Effector memory CD4-positive, alpha-beta T cell (primary cell): ENCODE results near the gene ARMC10.
"Not testable (repeated sequence)": the region's sequence is repeated elsewhere in the genome, so short reads cannot be mapped to it uniquely, and the experiment has no call there.

Experiments used
- DNase-seq, 3 donors: peaks; one replicate each; pipeline ENCODE4 v3.0.0-alpha.2; 2020
- H3K27ac ChIP-seq: 2 replicates; pipeline ENCODE4 v1.7.0; 2013; ENCODE audit warnings: mild to moderate bottlenecking, low read length, moderate library complexity; ENCODE audit not compliant: insufficient read depth, poor library complexity, severe bottlenecking
- H3K27me3 ChIP-seq: replicated peaks from 2 replicates; pipeline ENCODE4 v1.7.0; 2013; ENCODE audit warnings: mild to moderate bottlenecking, low read length; ENCODE audit not compliant: insufficient read depth, control insufficient read depth, poor library complexity, severe bottlenecking
- H3K36me3 ChIP-seq: 2 replicates; pipeline ENCODE4 v1.7.0; 2013; ENCODE audit warnings: mild to moderate bottlenecking, low read length, moderate library complexity; ENCODE audit not compliant: control insufficient read depth, insufficient read depth
- H3K4me1 ChIP-seq: 2 replicates; pipeline ENCODE4 v1.7.0; 2013; ENCODE audit warnings: low read length, mild to moderate bottlenecking; ENCODE audit not compliant: control insufficient read depth, insufficient read depth, poor library complexity, severe bottlenecking
- H3K4me3 ChIP-seq: 2 replicates; pipeline ENCODE4 v1.7.0; 2013; ENCODE audit warnings: low read length, low read depth, mild to moderate bottlenecking; ENCODE audit not compliant: insufficient read depth, poor library complexity, severe bottlenecking
- H3K9me3 ChIP-seq: 2 replicates; pipeline ENCODE4 v1.7.0; 2013; ENCODE audit warnings: mild to moderate bottlenecking, low read length, moderate library complexity; ENCODE audit not compliant: control insufficient read depth

ARMC10 gene

DNA sequence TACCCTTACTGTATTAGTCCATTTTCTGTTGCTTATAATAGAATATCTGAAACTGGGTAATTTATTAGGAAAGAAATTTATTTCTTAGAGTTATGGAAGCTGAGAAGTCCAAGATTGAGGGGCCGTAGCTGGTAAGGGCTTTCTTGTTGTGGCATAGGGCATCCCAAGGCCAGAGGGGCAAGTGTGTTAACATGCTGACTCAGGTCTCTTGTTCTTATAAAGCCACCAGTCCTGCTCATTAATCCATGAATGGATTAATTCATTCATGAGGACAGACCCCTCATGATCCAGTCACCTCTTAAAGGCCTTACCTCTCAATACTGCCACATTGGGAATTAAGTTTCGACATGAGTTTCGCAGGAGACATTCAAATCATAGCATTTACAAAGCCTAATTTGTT is 2.4 kb downstream of the ARMC10 start:
- no peaks in the 10 kb centered on the region for H3K9me3 ChIP-seq
- no peaks in the 10 kb centered on the region for H3K36me3 ChIP-seq
- H3K27ac ChIP-seq = no peak overlapping the region
- H3K27me3 ChIP-seq = no peaks in the 10 kb centered on the region
- no peak overlapping the region for H3K4me3 ChIP-seq
- no peak for DNase-seq
- peaks cover 11% of the 10 kb centered on the region for H3K4me1 ChIP-seq

DNA sequence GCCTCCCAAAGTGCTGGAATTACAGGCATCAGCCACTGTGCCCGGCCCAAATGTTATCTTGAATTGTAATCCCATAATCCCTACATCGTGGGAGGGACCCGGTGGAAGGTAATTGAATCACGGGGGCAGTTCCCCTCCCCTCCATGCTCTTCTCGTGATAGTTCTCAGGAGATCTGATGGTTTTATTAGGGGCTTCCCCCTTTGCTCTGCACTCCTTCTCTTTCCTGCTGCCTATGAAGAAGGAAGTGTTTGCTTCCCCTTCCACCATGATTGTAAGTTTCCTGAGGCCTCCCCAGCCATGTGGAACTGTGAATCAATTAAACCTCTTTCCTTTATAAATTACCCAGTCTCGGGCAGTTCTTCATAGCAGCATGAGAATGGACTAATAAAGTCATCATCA is 3.3 kb downstream of the ARMC10 start:
- not testable (repeated sequence) for H3K27me3 ChIP-seq, H3K27ac ChIP-seq, DNase-seq, H3K9me3 ChIP-seq, H3K36me3 ChIP-seq, H3K4me3 ChIP-seq
- H3K4me1 ChIP-seq = peaks cover 11% of the 10 kb centered on the region

DNA sequence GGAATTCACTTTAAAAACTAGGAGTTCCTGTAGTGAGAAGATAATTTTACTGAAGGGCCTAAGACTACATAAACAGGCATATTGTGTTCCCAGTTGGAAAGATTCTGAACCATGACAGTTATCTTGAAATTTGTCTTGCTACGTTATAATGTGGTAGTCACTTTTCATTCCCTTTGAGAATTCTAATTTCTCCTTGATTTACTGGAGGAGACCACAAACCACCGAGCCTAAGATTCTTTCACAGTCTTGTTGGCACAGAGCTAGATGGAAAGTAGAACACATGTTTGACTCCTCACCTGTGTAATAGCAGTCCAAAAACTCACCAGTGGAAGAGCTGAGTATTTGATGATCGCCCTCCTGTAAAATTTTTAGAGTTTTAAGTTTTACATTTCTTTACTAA is 4.9 kb downstream of the ARMC10 start:
- H3K27ac ChIP-seq = no peak overlapping the region
- H3K9me3 ChIP-seq = no peaks in the 10 kb centered on the region
- no peak overlapping the region for H3K4me3 ChIP-seq
- peaks cover 11% of the 10 kb centered on the region for H3K36me3 ChIP-seq
- no peaks in the 10 kb centered on the region for H3K27me3 ChIP-seq
- no peak for DNase-seq
- peaks cover 11% of the 10 kb centered on the region for H3K4me1 ChIP-seq

DNA sequence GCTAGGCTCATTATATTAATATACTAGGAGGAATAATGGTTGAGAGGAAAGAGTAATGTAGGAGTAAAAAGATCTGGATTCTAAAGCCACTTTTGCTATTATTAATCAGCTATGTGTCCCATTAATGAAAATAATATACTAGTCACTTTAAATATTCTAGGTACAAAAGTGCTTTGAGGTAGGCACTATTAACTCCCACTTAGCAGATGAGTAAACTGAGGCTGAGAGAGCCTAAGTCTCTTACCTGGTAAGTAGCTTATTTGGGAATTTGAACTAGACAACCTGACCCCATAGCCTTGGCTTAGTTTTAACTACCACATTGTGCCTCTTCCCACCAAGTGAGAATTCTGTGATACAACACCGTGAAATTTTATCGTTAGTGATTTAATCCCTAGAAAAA is 6.0 kb downstream of the ARMC10 start:
- Histone ChIP-seq H3K36me3 (peaks cover 14% of the 10 kb centered on the region), H3K4me3 (no peak overlapping the region), H3K9me3 (no peaks in the 10 kb centered on the region), H3K27ac (no peak overlapping the region), H3K27me3 (no peaks in the 10 kb centered on the region), H3K4me1 (peaks cover 6% of the 10 kb centered on the region)
- no peak for DNase-seq

DNA sequence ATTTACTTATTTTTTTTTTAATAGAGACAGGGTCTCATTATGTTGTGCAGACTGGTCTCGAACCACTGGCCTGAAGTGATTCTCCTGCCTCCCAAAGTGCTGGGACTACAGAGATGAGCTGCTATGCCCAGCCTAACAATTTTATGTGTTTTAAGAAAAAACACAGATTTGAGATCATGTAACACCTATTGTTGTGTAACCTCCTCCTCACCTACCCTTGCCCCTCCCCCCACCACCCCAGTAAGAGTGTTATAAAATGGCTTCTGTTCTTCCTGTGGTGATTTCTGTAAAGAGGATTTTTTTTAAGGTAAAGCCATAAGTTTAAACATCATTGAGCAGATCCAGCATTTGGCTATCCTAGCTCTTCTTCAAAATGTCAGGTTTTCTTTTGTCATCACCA is 7.6 kb downstream of the ARMC10 start:
- H3K36me3 ChIP-seq = peaks cover 16% of the 10 kb centered on the region
- no peak overlapping the region for H3K27ac ChIP-seq
- no peak for DNase-seq
- H3K9me3 ChIP-seq = no peaks in the 10 kb centered on the region
- H3K4me3 ChIP-seq = no peak overlapping the region
- no peaks in the 10 kb centered on the region for H3K27me3 ChIP-seq
- H3K4me1 ChIP-seq = no peaks in the 10 kb centered on the region

DNA sequence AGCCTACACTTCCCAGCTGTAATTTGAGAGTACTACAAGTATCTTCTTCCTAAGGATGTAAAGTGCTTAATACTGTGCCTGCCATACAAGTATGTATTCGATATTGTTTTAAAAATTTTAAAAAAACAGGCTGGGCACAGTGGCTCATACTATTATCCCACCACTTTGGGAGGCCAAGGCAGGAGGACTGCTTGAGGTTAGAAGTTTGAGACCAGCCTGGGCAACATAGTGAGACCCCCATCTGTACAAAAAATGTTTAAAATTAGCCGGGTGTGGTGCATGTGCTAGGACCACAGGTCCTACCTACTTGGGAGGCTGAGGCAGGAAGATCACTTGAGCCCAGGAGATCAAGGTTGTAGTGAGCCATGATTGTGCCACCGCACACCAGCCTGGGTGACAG is 8.3 kb downstream of the ARMC10 start:
- Histone ChIP-seq H3K9me3 (no peaks in the 10 kb centered on the region), H3K27me3 (no peaks in the 10 kb centered on the region), H3K27ac (no peak overlapping the region), H3K4me3 (no peak overlapping the region), H3K36me3 (peaks cover 20% of the 10 kb centered on the region), H3K4me1 (no peaks in the 10 kb centered on the region)
- DNase-seq = no peak

DNA sequence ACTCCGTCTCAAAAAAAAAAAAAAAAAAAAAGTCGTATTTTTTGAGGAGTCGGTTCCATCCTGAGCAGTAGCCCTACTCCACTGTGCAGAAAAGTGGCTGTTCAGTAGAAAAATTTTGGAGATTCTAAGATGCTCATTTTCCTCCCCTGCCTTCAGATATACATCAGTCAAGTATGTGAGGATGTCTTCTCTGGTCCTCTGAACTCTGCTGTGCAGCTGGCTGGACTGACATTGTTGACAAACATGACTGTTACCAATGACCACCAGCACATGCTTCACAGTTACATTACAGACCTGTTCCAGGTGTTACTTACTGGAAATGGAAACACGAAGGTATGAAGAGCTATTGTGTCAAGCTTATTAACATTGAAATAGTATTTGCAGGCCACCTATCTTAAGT is 17.4 kb downstream of the ARMC10 start:
- not testable (repeated sequence) for H3K27ac ChIP-seq, H3K4me1 ChIP-seq, H3K4me3 ChIP-seq, H3K27me3 ChIP-seq, DNase-seq, H3K9me3 ChIP-seq
- H3K36me3 ChIP-seq = peaks cover 16% of the 10 kb centered on the region

DNA sequence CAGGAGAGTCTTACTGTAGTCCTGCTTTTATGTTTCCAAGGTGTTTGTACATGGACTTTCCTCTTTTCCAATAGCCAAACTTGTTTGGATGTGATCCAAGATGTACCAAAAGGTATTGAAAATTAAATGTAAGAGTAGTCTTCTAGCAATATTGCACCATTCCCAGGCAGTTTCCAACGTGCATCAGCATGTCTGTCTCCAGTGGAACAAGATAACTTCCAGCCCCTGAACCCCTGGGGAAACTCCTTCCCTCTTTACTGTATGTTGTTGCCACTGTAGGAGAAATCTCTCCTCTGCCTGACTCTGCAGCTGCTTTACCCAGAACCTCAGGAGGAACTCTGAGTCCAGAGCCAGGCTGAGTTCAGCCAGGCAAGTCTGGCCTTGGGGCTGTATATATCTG is 18.5 kb downstream of the ARMC10 start:
- H3K4me3 ChIP-seq = no peak overlapping the region
- H3K27ac ChIP-seq = no peak overlapping the region
- H3K4me1 ChIP-seq = no peaks in the 10 kb centered on the region
- H3K27me3 ChIP-seq = no peaks in the 10 kb centered on the region
- H3K9me3 ChIP-seq = no peaks in the 10 kb centered on the region
- DNase-seq = no peak
- peaks cover 9% of the 10 kb centered on the region for H3K36me3 ChIP-seq

DNA sequence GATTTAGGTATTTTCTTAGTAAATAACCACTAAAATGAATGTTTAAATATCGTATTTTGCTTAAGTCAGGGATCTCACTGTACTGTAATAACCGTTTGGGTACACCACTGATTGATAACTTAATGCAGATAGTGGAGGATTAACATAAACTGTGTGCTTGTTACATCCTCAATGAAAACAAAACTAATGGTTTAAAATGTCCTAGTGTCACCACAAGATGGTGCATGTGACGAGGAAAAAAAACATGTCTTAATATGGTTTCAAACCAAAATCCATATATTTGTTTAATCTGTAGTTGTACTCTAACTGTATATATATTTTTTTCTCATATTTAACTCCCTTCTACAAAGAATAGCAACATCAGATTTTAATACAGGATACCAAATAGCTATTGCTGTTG is 19.2 kb downstream of the ARMC10 start:
- no peaks in the 10 kb centered on the region for H3K9me3 ChIP-seq
- H3K27ac ChIP-seq = no peak overlapping the region
- no peak overlapping the region for H3K4me3 ChIP-seq
- no peaks in the 10 kb centered on the region for H3K27me3 ChIP-seq
- peaks cover 8% of the 10 kb centered on the region for H3K36me3 ChIP-seq
- H3K4me1 ChIP-seq = no peaks in the 10 kb centered on the region
- DNase-seq = no peak

DNA sequence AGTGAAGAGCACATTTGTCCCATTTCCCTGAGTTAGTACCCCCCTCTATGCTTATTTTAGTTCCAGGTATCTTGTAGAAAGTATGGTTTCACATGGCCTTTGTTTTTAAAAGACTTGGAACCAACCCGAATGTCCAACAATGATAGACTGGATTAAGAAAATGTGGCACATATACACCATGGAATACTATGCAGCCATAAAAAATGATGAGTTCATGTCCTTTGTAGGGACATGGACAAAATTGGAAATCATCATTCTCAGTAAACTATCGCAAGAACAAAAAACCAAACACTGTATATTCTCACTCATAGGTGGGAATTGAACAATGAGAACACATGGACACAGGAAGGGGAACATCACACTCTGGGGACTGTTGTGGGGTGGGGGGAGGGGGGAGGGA is 20.6 kb downstream of the ARMC10 start:
- H3K4me3 ChIP-seq, H3K36me3 ChIP-seq, H3K27me3 ChIP-seq, H3K27ac ChIP-seq, H3K9me3 ChIP-seq, H3K4me1 ChIP-seq, DNase-seq: not testable (repeated sequence)

DNA sequence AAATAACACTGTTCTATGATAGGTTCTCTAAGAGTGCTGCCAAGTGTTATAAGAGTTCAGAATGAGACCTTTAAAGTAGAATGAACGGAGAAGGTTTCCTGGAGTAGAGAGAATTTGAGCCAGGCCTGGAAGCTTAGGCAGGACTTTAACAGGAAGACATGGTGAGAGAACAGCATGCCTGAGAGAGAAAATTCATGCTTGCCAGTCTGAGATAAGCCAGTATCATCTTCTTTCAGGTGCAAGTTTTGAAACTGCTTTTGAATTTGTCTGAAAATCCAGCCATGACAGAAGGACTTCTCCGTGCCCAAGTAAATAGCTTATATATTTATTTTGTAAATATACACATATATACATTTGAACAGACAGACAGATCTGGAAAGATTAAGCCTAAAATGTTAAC is 22.1 kb downstream of the ARMC10 start:
- Histone ChIP-seq H3K27ac (no peak overlapping the region), H3K9me3 (no peaks in the 10 kb centered on the region), H3K4me3 (no peak overlapping the region), H3K4me1 (no peaks in the 10 kb centered on the region), H3K36me3 (peaks cover 8% of the 10 kb centered on the region), H3K27me3 (no peaks in the 10 kb centered on the region)
- no peak for DNase-seq
